Smooth muscle cell (in vitro differentiated cells): Measurements from ENCODE around the gene PTTG1. TPM values are rescaled to one million over a fixed set of nuclear protein-coding genes. Genes with fewer than 3 reads are reported as not detected.

Experiments used
- DNase-seq: peaks from one replicate; lab custom pipeline; 2025; ENCODE audit not compliant: unreplicated experiment; lab: John Stamatoyannopoulos, UW
- H2AFZ ChIP-seq: fragments of 200-600 bp; sonication (generic); 2 replicates; pipeline ENCODE4 v1.6.0; 2016; ENCODE audit warnings: antibody characterized with exemption, low read depth, mild to moderate bottlenecking
- H3F3A ChIP-seq: fragments of 200-600 bp; sonication (generic); 2 replicates; pipeline ENCODE4 v1.6.0; 2017; ENCODE audit warnings: antibody characterized with exemption, low read depth
- H3K27ac ChIP-seq: fragments of 200-600 bp; sonication (generic); 2 replicates; pipeline ENCODE4 v1.5.1; 2016; ENCODE audit warnings: low read depth, mild to moderate bottlenecking
- H3K27me3 ChIP-seq: fragments of 200-600 bp; sonication (generic); 2 replicates; pipeline ENCODE4 v1.6.1; 2016; ENCODE audit warnings: low read depth, mild to moderate bottlenecking
- H3K36me3 ChIP-seq: fragments of 200-600 bp; sonication (generic); 2 replicates; pipeline ENCODE4 v1.5.1; 2016; ENCODE audit warnings: low read depth
- H3K4me1 ChIP-seq: fragments of 200-600 bp; sonication (generic); 2 replicates; pipeline ENCODE4 v1.5.1; 2016; ENCODE audit warnings: low read depth
- H3K4me2 ChIP-seq: fragments of 200-600 bp; sonication (generic); 2 replicates; pipeline ENCODE4 v1.6.0; 2016; ENCODE audit warnings: mild to moderate bottlenecking
- H3K4me3 ChIP-seq: fragments of 200-600 bp; sonication (generic); 2 replicates; pipeline ENCODE4 v1.5.1; 2016; ENCODE audit warnings: mild to moderate bottlenecking
- H3K79me2 ChIP-seq: fragments of 200-600 bp; sonication (generic); 2 replicates; pipeline ENCODE4 v1.6.0; 2016; ENCODE audit warnings: low read depth, mild to moderate bottlenecking
- H3K9ac ChIP-seq: fragments of 200-600 bp; sonication (generic); 2 replicates; pipeline ENCODE4 v1.6.0; 2016; ENCODE audit warnings: low read depth
- H3K9me3 ChIP-seq: fragments of 200-600 bp; sonication (generic); replicated peaks from 2 replicates; pipeline ENCODE4 v1.5.1; 2016; ENCODE audit warnings: low read depth
- H4K20me1 ChIP-seq: fragments of 200-600 bp; sonication (generic); 2 replicates; pipeline ENCODE4 v1.6.0; 2016; ENCODE audit warnings: low read depth
- WGBS: methylation state at CpG from one replicate; pipeline ENCODE4 v1.1.7; 2016; ENCODE audit warnings: low lambda C conversion rate; 5-methylcytosine and 5-hydroxymethylcytosine counted together
- polyA plus RNA-seq: library from polyadenylated mRNA; unstranded; fragments of >200 nt; fragmentation: Nextera tagmentation; extraction: Ambion mirVana; gene quantifications from 2 replicates; pipeline ENCODE4 v1.2.1, GENCODE V29; 2016
- total RNA-seq: library from RNA; depleted of rRNA; stranded (reverse); fragments of >200 nt; gene quantifications from 2 replicates; pipeline ENCODE4 v1.2.3, GENCODE V29; 2014
- TF ChIP-seq, protein P1 (sequence below): fragments of 200-600 bp; sonication (generic); IDR thresholded peaks from 2 replicates; pipeline ENCODE4 v1.5.1; 2017; ENCODE audit warnings: borderline replicate concordance, mild to moderate bottlenecking, antibody characterized with exemption; ENCODE audit not compliant: insufficient read depth, poor library complexity, severe bottlenecking

PTTG1 gene
- total and polyA plus RNA-seq, 2 experiments from 2014 or later, result 92.3 to 98.7 TPM

DNA sequence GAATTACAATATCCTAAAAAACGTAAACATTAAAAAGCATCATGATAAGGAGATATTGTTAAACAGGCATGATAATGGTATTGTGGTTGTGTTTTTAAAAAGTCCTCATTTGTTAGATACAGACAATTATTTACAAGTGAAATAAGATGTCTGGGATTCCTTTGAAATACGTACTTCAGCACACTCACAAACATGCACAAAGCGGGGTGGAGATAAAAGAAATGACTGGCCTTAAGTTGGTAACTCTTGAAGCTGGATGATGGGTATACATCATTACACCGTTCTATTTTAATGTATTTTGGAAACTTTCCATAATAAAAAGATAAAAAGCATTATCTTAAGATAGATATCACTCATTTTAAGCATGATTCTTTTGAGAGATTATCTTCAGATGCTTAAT lies 22.8 kb upstream of the PTTG1 start:
- H4K20me1 ChIP-seq, result peaks cover 5% of the 10 kb centered on the region
- peaks cover 2% of the 10 kb centered on the region for H3K36me3 ChIP-seq
- peak overlapping the region; percentile 73 for H3K4me3 ChIP-seq
- TF ChIP-seq, protein P1, sequence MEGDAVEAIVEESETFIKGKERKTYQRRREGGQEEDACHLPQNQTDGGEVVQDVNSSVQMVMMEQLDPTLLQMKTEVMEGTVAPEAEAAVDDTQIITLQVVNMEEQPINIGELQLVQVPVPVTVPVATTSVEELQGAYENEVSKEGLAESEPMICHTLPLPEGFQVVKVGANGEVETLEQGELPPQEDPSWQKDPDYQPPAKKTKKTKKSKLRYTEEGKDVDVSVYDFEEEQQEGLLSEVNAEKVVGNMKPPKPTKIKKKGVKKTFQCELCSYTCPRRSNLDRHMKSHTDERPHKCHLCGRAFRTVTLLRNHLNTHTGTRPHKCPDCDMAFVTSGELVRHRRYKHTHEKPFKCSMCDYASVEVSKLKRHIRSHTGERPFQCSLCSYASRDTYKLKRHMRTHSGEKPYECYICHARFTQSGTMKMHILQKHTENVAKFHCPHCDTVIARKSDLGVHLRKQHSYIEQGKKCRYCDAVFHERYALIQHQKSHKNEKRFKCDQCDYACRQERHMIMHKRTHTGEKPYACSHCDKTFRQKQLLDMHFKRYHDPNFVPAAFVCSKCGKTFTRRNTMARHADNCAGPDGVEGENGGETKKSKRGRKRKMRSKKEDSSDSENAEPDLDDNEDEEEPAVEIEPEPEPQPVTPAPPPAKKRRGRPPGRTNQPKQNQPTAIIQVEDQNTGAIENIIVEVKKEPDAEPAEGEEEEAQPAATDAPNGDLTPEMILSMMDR, result no peak
- H2AFZ ChIP-seq, result no peak overlapping the region
- no peak overlapping the region for H3K27ac ChIP-seq
- no peaks in the 10 kb centered on the region for H3K27me3 ChIP-seq
- peak overlapping the region; percentile 91 for H3K9ac ChIP-seq
- peaks cover 14% of the 10 kb centered on the region for H3F3A ChIP-seq
- DNase-seq, result no peak
- no peaks in the 10 kb centered on the region for H3K9me3 ChIP-seq
- 40% methylated on average over 4 of the region's 4 CpGs for WGBS
- H3K4me1 ChIP-seq, result peaks cover 16% of the 10 kb centered on the region
- H3K4me2 ChIP-seq, result peak overlapping the region; percentile 93
- H3K79me2 ChIP-seq, result peaks cover 18% of the 10 kb centered on the region

DNA sequence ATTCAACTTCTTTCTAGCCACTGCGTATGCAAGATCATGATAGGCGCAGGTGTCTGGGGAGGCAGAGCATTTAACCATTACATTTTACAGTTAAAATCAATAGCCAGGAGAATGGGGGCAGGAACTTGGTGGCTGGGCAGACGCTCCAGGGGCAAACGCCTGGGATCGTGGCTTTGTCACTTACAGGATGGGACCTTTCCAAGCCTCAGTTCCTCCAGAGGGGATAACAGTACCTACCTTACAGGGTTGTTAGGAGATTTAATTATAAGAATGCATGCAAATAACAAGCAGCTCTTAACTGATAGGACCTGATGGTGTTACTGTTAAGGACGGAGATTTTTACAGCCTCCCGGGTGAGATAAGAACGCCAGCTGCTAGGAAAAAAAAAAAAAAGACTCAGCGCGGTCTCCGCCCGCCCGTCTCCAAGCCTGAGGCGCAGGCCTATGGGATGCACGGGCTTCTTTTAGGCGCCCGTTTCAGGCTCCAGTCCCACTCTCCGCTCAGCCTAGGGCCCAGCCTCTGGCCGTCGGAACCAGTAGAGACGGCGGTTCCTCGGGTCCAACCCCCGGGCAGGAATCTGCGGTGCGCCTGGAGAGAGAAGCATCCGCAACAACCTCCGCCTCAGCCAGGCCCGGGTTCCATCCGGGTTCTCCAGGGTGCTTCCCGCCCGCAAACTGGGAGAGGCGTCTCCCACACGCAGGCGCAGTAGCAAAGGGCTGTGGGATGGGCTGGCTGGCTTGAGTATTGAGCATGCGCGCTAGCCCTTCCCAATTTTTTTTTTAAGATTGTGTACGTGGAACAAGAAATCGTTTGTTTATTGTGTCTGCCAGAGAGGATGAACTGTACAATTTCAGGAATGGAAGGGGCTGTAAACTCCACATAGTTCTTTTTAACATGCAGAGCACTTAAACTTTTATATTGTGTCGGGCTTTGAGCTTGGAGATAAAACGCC lies 22.0 kb upstream of the PTTG1 start, which contains the start of gene FAM200C:
FAM200C (minus strand) TSS at position 653 of the 952 bp plus-strand sequence. CDS start 4,564 bp downstream, outside the sequence.
- peaks cover 14% of the 10 kb centered on the region for H3F3A ChIP-seq
- peak; percentile 69 for DNase-seq
- peak within 1 kb of the TSS; percentile 78 for H3K27ac ChIP-seq
- WGBS, result 3% methylated on average over 41 of the region's 41 CpGs
- peak within 1 kb of the TSS; percentile 91 for H3K9ac ChIP-seq
- H2AFZ ChIP-seq, result peak within 1 kb of the TSS; percentile 80
- H3K27me3 ChIP-seq, result no peaks in the 10 kb centered on the region
- H3K4me2 ChIP-seq, result peak within 1 kb of the TSS; percentile 93
- no peaks in the 10 kb centered on the region for H3K9me3 ChIP-seq
- H3K79me2 ChIP-seq, result peaks cover 18% of the 10 kb centered on the region
- H3K4me3 ChIP-seq, result peak within 1 kb of the TSS; percentile 73
- peaks cover 16% of the 10 kb centered on the region for H3K4me1 ChIP-seq
- H3K36me3 ChIP-seq, result peaks cover 7% of the 10 kb centered on the region
- TF ChIP-seq, protein P1, result no peak
- peaks cover 2% of the 10 kb centered on the region for H4K20me1 ChIP-seq

DNA sequence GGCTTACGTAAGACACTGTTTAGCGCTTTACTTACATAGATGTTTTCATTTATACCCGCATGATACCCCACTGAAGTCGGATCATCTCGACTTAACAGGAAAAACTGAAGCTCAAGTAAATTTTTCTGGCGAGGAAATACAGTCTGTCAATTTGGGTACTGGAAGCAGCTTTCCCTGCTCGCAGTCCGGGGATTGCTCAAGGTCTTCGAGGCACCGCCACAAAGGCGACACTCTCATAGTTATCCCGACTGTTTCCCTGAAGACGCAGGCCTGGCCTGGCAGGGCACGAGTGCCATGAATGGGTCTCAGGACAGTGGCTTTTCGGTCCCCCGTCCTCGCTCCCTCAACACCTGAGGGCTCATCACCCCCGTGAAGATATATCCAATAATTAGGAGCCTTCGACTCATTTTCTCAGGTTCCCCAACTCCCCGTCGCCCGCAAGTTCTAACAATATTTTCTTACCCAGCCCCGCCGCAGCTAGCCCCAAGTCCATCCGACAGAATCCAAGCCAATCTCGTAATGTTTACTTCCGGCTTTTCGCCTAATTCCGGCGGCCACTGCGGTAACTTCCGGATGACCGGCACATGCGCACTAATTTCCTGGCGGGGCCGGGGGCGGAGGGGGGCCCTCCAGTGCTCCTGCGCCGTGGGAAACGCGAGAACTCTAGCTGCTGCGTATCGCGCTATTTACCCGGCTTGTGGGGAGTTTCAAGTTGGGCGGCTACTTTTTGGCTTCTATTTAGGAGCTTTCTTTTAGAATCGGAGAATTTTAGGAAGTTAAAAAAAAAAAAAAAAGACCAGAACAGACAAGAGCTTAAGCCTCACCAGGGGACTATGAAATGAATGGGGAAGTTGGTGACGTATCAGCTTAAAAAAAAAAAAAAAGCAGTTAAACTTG lies 2.8 kb upstream of the PTTG1 start, which contains the start of gene SLU7:
SLU7 (minus strand) TSS at position 521 of the 897 bp plus-strand sequence. CDS start 3,787 bp downstream, outside the sequence.
- peak within 1 kb of the TSS; percentile 92 for H3K27ac ChIP-seq
- H3K4me1 ChIP-seq, result peaks cover 19% of the 10 kb centered on the region
- peaks cover 5% of the 10 kb centered on the region for H3K36me3 ChIP-seq
- H3K9ac ChIP-seq, result peak within 1 kb of the TSS; percentile 98
- H3K27me3 ChIP-seq, result no peaks in the 10 kb centered on the region
- no peaks in the 10 kb centered on the region for H3F3A ChIP-seq
- H3K4me2 ChIP-seq, result peak within 1 kb of the TSS; percentile 86
- peak; percentile 87 for DNase-seq
- H2AFZ ChIP-seq, result peak within 1 kb of the TSS; percentile 84
- WGBS, result 2% methylated on average over 48 of the region's 48 CpGs
- no peaks in the 10 kb centered on the region for H4K20me1 ChIP-seq
- H3K9me3 ChIP-seq, result no peaks in the 10 kb centered on the region
- H3K4me3 ChIP-seq, result peak within 1 kb of the TSS; percentile 91
- TF ChIP-seq, protein P1, result no peak
- H3K79me2 ChIP-seq, result peaks cover 39% of the 10 kb centered on the region
